Measurements from ENCODE around the gene TSPAN14.
A peak's percentile ranks its signal among the peaks of the same experiment; 100 is the strongest.

TSPAN14 gene

DNA sequence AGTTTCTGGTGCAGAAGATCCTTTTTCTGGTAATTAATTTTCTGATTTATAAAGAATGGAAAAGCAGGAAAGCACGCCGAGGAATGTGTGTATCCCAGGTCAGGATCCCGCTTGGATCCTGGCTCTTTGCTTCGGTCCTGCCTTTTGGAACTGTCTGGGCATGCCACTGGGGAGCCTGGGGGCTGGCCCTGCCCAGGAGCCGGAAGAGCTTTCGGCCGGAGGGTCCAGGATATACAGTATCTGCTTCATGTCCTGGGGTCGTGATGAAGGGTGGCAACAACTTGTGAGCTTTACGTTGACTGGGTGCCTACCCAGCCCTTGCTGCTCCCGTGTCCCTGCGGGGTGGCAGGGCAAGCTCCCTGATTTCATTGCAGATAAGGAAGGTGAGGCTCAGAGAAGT lies 86.0 kb downstream of the TSPAN14 start:
- Histone ChIP-seq H3K4me1 (ENCODE audit: insufficient read depth, low read length, poor library complexity, severe bottlenecking) (peaks cover 43% of the 10 kb centered on the region), H3K9me2 (replicated peaks; ENCODE audit: low read depth, low read length) (no peaks in the 10 kb centered on the region), H3K9me3 (ENCODE audit: insufficient read depth, low read depth, low read length) (no peaks in the 10 kb centered on the region), H3K79me2 (ENCODE audit: insufficient read depth, low read length) (peaks cover 9% of the 10 kb centered on the region), H4K20me1 (ENCODE audit: insufficient read depth, low read length, poor library complexity, severe bottlenecking) (no peaks in the 10 kb centered on the region), H3K9ac (ENCODE audit: low read depth, low read length, poor library complexity, severe bottlenecking) (peak overlapping the region; percentile 38), H2AFZ (ENCODE audit: low read length) (no peak overlapping the region), H3K27me3 (ENCODE audit: insufficient read depth, low read length, poor library complexity, severe bottlenecking) (no peaks in the 10 kb centered on the region), H3K36me3 (ENCODE audit: insufficient read depth, low read length) (no peaks in the 10 kb centered on the region), H3K4me3 (ENCODE audit: low read length, poor library complexity, severe bottlenecking) (no peak overlapping the region), H3F3A (ENCODE audit: low read depth) (no peaks in the 10 kb centered on the region), H3K4me2 (ENCODE audit: low read depth, low read length, poor library complexity, severe bottlenecking) (no peak overlapping the region)
- TF ChIP-seq, protein P1, sequence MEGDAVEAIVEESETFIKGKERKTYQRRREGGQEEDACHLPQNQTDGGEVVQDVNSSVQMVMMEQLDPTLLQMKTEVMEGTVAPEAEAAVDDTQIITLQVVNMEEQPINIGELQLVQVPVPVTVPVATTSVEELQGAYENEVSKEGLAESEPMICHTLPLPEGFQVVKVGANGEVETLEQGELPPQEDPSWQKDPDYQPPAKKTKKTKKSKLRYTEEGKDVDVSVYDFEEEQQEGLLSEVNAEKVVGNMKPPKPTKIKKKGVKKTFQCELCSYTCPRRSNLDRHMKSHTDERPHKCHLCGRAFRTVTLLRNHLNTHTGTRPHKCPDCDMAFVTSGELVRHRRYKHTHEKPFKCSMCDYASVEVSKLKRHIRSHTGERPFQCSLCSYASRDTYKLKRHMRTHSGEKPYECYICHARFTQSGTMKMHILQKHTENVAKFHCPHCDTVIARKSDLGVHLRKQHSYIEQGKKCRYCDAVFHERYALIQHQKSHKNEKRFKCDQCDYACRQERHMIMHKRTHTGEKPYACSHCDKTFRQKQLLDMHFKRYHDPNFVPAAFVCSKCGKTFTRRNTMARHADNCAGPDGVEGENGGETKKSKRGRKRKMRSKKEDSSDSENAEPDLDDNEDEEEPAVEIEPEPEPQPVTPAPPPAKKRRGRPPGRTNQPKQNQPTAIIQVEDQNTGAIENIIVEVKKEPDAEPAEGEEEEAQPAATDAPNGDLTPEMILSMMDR (conservative IDR thresholded peaks at IDR 0.05; ENCODE audit: low read length): no peak
- TF ChIP-seq EZH2phosphoT487 (IDR thresholded peaks at IDR 0.05; ENCODE audit: borderline replicate concordance): no peak

DNA sequence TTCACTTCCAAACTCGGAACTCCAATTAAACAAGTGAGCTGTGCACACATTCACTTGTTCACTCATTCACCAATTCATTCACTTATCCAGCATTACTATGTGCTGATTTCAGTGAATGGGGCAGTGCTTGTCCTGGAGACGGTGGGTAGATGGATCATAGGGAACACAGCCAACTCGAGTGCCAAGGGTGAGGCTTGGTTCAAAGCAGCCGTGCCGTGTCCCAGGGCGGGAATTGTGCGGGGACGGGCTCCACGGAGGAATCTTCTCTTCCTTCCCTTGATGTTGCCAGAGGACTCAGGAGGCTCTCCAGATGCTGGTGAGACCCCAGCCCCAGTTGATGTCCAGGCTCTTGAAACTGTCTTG lies 86.5 kb downstream of the TSPAN14 start:
- TF ChIP-seq, protein P1 (conservative IDR thresholded peaks at IDR 0.05; ENCODE audit: low read length): no peak
- TF ChIP-seq EZH2phosphoT487 (IDR thresholded peaks at IDR 0.05; ENCODE audit: borderline replicate concordance): no peak
- Histone ChIP-seq H3K4me2 (ENCODE audit: low read depth, low read length, poor library complexity, severe bottlenecking) (peak overlapping the region; percentile 36), H4K20me1 (ENCODE audit: insufficient read depth, low read length, poor library complexity, severe bottlenecking) (no peaks in the 10 kb centered on the region)

DNA sequence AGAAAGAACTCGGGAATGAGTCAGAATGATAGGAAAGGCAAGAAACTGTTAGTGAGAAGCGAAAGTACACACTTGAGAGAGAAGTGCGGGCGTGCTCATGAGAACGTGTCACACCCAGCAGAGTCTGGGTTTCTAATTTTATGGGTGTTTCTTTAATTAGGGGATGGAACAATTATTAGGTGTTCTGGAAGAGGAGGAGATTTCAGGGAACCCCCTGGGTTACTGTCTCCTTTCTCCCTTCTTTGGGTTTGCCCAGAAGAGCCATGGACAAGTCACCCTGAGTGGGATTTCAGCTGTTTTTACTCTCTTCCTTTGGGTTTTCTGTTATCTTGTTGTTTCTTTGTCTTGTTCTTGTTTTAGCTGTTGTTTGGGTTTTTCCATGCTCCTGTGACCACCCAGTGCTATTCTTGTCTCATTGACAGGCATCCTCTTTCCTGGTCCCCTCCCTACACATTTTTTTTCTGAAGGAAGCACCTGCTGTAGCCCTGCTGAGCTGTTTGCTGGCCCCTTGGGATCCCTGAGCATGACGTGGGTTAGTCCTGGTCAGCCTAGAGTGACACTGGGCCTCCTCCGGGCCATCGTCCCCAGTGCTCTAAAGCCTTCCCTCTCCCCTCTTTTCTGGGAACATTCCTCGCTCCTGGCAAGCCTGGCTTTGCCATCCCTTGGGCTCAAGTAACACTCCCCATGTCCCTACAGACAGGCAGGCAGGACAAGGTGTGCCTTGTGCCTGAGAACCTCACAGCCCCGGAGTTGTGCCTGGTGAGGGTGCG lies 87.1 kb downstream of the TSPAN14 start:
- H3K36me3 ChIP-seq (ENCODE audit: insufficient read depth, low read length): no peaks in the 10 kb centered on the region
- peak overlapping the region; percentile 36 for H3K4me2 ChIP-seq (ENCODE audit: low read depth, low read length, poor library complexity, severe bottlenecking)
- no peaks in the 10 kb centered on the region for H4K20me1 ChIP-seq (ENCODE audit: insufficient read depth, low read length, poor library complexity, severe bottlenecking)
- H2AFZ ChIP-seq (ENCODE audit: low read length): no peak overlapping the region
- H3K9me3 ChIP-seq (ENCODE audit: insufficient read depth, low read depth, low read length): no peaks in the 10 kb centered on the region
- no peak for TF ChIP-seq EZH2phosphoT487 (IDR thresholded peaks at IDR 0.05; ENCODE audit: borderline replicate concordance)
- TF ChIP-seq, protein P1 (conservative IDR thresholded peaks at IDR 0.05; ENCODE audit: low read length): no peak
- no peaks in the 10 kb centered on the region for H3F3A ChIP-seq (ENCODE audit: low read depth)
- peak overlapping the region; percentile 26 for H3K4me3 ChIP-seq (ENCODE audit: low read length, poor library complexity, severe bottlenecking)
- peak overlapping the region; percentile 39 for H3K9ac ChIP-seq (ENCODE audit: low read depth, low read length, poor library complexity, severe bottlenecking)
- peaks cover 43% of the 10 kb centered on the region for H3K4me1 ChIP-seq (ENCODE audit: insufficient read depth, low read length, poor library complexity, severe bottlenecking)
- H3K79me2 ChIP-seq (ENCODE audit: insufficient read depth, low read length): peaks cover 7% of the 10 kb centered on the region
- H3K9me2 ChIP-seq (replicated peaks; ENCODE audit: low read depth, low read length): no peaks in the 10 kb centered on the region
- H3K27me3 ChIP-seq (ENCODE audit: insufficient read depth, low read length, poor library complexity, severe bottlenecking): no peaks in the 10 kb centered on the region

More for the DNA sequence above, 86.5 kb downstream of the TSPAN14 start:
- Histone ChIP-seq H3F3A (ENCODE audit: low read depth) (no peaks in the 10 kb centered on the region), H3K36me3 (ENCODE audit: insufficient read depth, low read length) (no peaks in the 10 kb centered on the region), H3K27me3 (ENCODE audit: insufficient read depth, low read length, poor library complexity, severe bottlenecking) (no peaks in the 10 kb centered on the region), H2AFZ (ENCODE audit: low read length) (no peak overlapping the region), H3K4me3 (ENCODE audit: low read length, poor library complexity, severe bottlenecking) (no peak overlapping the region), H3K79me2 (ENCODE audit: insufficient read depth, low read length) (peaks cover 9% of the 10 kb centered on the region), H3K9me2 (replicated peaks; ENCODE audit: low read depth, low read length) (no peaks in the 10 kb centered on the region), H3K9me3 (ENCODE audit: insufficient read depth, low read depth, low read length) (no peaks in the 10 kb centered on the region), H3K9ac (ENCODE audit: low read depth, low read length, poor library complexity, severe bottlenecking) (no peak overlapping the region), H3K4me1 (ENCODE audit: insufficient read depth, low read length, poor library complexity, severe bottlenecking) (peaks cover 43% of the 10 kb centered on the region)
